Activated CD4-positive, alpha-beta memory T cell treated with anti-CD3 and anti-CD28 coated beads, Interleukin-2, amount 10 ng/mL, durations not matched to agents 7 days and 5 days (primary cell): ENCODE measurements around the gene PKP4. TPM values are rescaled to one million over a fixed set of nuclear protein-coding genes. Genes with fewer than 3 reads are reported as not detected.

Source experiments
- CTCF ChIA-PET: fragments of 350-600 bp; sonication (Branson Sonifier 250); formaldehyde crosslinking; loops from one replicate; lab custom pipeline; 2021; ENCODE audit warnings: antibody characterized with exemption, inconsistent platforms; lab: Charles Lee
- POLR2A ChIA-PET: fragments of 350-600 bp; sonication (Branson Sonifier 250); formaldehyde crosslinking; loops from one replicate; lab custom pipeline; 2021; ENCODE audit warnings: antibody characterized with exemption; lab: Charles Lee
- DNase-seq: peaks from one replicate; pipeline ENCODE4 v3.0.0-alpha.2; 2020
- H3K27ac Mint-ChIP-seq: one replicate; pipeline ENCODE4 v1.8.0; 2021; ENCODE audit warnings: mild to moderate bottlenecking, mixed read lengths
- H3K27me3 Mint-ChIP-seq: one replicate; pipeline ENCODE4 v1.8.0; 2021; ENCODE audit warnings: mixed read lengths
- H3K36me3 Mint-ChIP-seq: one replicate; pipeline ENCODE4 v1.8.0; 2021; ENCODE audit warnings: low read depth, mixed read lengths
- H3K4me1 Mint-ChIP-seq: one replicate; pipeline ENCODE4 v1.8.0; 2021; ENCODE audit warnings: mixed read lengths
- H3K4me3 Mint-ChIP-seq: one replicate; pipeline ENCODE4 v1.8.0; 2021; ENCODE audit warnings: mild to moderate bottlenecking, mixed read lengths
- H3K9me3 Mint-ChIP-seq: one replicate; pipeline ENCODE4 v1.8.0; 2021; ENCODE audit warnings: mixed read lengths
- total RNA-seq, 2 experiments: library from RNA; stranded (reverse); gene quantifications; one replicate each; pipeline ENCODE4 v1.2.3, GENCODE V29; 2021

Gene PKP4
- total RNA-seq, 2 experiments from 2014 or later, result 33.8 to 34.1 TPM

DNA sequence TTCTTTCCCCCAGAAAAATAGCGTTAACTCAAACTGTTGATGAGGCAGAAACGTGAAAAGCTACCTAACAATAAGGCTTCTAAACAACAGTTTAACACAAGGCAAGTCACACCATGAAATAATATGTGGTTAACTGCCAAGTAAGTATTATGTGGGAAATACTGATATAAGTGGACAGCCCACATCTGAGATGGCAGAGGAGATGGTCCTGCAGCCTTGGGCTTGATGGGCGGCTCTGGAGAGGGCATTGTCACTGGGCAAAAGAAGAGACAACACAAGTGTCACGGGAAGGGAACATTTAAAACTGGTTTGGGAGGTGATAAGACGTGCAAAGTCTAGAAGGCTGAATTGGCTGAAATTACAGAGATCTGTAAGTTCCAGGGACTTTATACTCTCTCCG is 147.2 kb downstream of the PKP4 start:
- Mint-ChIP-seq H3K27me3 (no peaks in the 10 kb centered on the region), H3K9me3 (no peaks in the 10 kb centered on the region), H3K36me3 (no peaks in the 10 kb centered on the region), H3K27ac (no peak overlapping the region), H3K4me3 (no peak overlapping the region), H3K4me1 (peaks cover 2% of the 10 kb centered on the region)
- ChIA-PET POLR2A (interaction anchor here (0.7 kb wide), 1 partner anchor 13 kb away, joined by 3 read pairs; no protein-coding TSS in a partner anchor), CTCF (no interaction called here)
- DNase-seq, result no peak

DNA sequence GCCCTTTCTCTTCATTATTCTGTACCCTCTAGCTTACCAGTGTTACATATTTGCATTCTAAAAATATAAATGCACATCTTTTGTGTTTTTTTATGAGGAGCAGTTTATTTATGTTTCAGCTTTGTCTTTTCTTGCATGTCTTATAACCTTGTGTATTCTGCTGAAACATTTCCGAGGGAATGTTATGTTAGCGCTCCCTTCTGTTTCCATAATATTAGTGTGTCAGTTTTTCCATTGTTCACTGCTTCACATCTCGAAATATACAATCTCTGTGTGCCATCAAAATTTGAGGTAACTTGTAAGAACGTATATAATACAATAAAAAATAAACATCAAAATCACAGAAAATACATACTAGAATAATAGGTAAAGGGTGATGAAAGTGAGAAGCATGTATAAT is 153.3 kb downstream of the PKP4 start:
- no peak for DNase-seq
- CTCF ChIA-PET, result no interaction called here
- no peak overlapping the region for H3K27ac Mint-ChIP-seq
- H3K9me3 Mint-ChIP-seq, result no peaks in the 10 kb centered on the region
- no peaks in the 10 kb centered on the region for H3K27me3 Mint-ChIP-seq
- POLR2A ChIA-PET, result no interaction called here
- H3K4me1 Mint-ChIP-seq, result no peaks in the 10 kb centered on the region
- H3K36me3 Mint-ChIP-seq, result no peaks in the 10 kb centered on the region
- H3K4me3 Mint-ChIP-seq, result no peak overlapping the region

- no peak overlapping the region for H3K4me3 Mint-ChIP-seq
- CTCF ChIA-PET, result no interaction called here
Measured at GRCh38 chr2:158616480-158617000, 159.8 kb downstream of the PKP4 start.

DNA sequence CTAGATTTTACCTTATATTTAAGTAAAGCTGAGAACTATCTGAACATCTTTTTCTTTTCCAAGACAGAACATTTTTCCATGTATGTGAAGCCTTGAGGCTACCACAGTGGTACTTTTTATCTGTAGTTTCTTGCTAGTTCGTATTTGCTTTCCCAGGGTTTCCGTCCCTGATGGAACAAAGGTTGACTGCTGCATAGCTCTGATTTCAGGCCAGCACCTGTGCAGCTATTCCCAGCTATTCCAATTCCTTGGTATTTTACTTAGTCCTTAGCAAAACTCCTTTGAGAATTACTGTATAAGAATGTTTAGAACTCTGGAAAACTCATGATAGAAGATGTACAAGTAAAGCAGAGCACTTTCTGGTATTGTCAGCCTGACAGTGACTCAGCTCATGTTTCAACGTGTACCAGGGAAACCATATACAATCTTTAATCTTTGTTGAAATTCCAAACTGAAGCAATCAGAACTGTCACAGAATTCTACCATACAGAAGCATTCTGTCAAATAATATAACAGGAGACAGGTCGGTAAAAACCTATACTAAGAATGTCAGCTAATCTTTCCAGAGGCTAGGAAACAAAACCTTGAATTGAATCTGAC is 162.2 kb downstream of the PKP4 start:
- Mint-ChIP-seq H3K4me1 (peaks cover 10% of the 10 kb centered on the region), H3K36me3 (peaks cover 14% of the 10 kb centered on the region), H3K27me3 (no peaks in the 10 kb centered on the region), H3K27ac (no peak overlapping the region), H3K9me3 (no peaks in the 10 kb centered on the region), H3K4me3 (no peak overlapping the region)
- no peak for DNase-seq
- ChIA-PET CTCF (no interaction called here), POLR2A (no interaction called here)

More at GRCh38 chr2:158616480-158617000, 159.8 kb downstream of the PKP4 start:
- peaks cover 4% of the 10 kb centered on the region for H3K36me3 Mint-ChIP-seq
- H3K27ac Mint-ChIP-seq, result no peak overlapping the region
- no peaks in the 10 kb centered on the region for H3K27me3 Mint-ChIP-seq
- no peak for DNase-seq
- peaks cover 10% of the 10 kb centered on the region for H3K4me1 Mint-ChIP-seq
- H3K9me3 Mint-ChIP-seq, result no peaks in the 10 kb centered on the region
- POLR2A ChIA-PET, result no interaction called here

DNA sequence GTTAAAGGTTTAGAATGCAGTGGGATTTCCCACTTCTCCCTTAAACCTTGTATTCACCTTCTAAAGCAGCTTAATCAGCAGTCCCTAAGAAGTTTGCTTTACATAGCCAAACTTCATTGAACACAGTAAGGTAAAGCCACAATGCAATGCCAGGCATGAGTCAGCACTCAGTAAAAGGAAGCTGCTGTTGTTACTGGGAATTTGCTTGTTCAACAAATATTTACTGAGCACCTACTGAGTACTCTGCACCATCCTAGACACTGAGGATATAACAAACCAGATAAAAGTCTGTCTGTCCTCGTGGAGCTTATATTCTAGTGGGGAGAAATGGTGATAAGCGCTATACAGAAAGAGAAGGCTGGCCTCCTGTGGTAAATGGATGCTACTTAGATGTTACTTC is 162.7 kb downstream of the PKP4 start:
- no peaks in the 10 kb centered on the region for H3K27me3 Mint-ChIP-seq
- no peaks in the 10 kb centered on the region for H3K9me3 Mint-ChIP-seq
- no peak overlapping the region for H3K4me3 Mint-ChIP-seq
- H3K36me3 Mint-ChIP-seq, result peaks cover 16% of the 10 kb centered on the region
- DNase-seq, result no peak
- ChIA-PET CTCF (no interaction called here), POLR2A (no interaction called here)
- H3K4me1 Mint-ChIP-seq, result peaks cover 10% of the 10 kb centered on the region
- H3K27ac Mint-ChIP-seq, result no peak overlapping the region

DNA sequence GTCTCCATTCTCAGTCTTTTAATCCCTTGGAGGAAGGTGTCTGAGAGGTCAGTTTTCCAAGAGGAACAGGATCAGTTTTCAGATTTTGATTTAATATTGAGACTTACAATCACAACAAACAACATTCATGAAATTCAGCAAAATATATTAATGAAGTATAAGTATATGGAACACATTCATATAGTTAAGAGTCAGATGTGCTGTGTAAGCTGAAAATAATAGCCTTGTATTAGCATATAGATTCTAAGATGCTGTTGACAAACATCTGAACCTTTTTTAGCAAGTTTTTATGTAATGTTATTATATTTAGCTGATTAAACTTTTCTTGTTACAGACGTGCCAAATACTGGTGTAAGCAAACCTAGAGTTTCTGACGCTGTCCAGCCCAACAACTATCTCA is 163.9 kb downstream of the PKP4 start:
- Mint-ChIP-seq H3K4me3 (no peak overlapping the region), H3K9me3 (no peaks in the 10 kb centered on the region), H3K27me3 (no peaks in the 10 kb centered on the region), H3K4me1 (peaks cover 10% of the 10 kb centered on the region), H3K27ac (no peak overlapping the region), H3K36me3 (peaks cover 24% of the 10 kb centered on the region)
- POLR2A ChIA-PET, result no interaction called here
- DNase-seq, result no peak
- CTCF ChIA-PET, result no interaction called here

DNA sequence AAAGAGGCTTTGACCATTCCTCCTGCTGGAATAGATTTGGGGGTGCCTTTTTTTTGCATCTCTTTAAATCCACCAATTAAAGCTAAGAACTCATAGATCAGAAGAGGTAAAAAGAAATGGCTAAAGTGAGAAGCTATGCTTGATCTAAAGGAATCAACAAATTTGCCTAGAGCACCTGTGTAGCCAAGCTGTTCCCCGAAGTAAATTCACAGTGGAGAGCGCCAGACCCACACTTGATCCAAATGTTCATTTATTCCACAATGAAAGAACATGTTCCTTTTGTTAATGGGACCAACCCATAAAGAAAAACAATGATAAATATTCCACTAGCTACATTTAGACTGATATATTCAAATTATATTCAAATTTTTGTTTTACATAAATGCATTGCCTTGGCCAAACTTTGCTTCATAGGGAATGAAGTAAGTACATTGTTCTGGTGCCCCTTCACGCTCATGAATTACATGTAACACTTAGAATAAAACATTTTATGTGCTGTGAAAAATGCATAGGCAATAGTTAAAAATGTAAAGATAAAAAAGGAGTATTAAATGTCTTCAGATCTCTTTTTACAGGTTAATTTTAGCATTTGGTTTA is 167.4 kb downstream of the PKP4 start:
- Mint-ChIP-seq H3K36me3 (peaks cover 24% of the 10 kb centered on the region), H3K4me3 (no peak overlapping the region), H3K4me1 (peaks cover 7% of the 10 kb centered on the region), H3K27me3 (no peaks in the 10 kb centered on the region), H3K27ac (no peak overlapping the region), H3K9me3 (no peaks in the 10 kb centered on the region)
- ChIA-PET POLR2A (no interaction called here), CTCF (interaction anchor here (0.7 kb wide), 1 partner anchor 11 kb away, joined by 4 read pairs; no protein-coding TSS in a partner anchor)
- DNase-seq, result no peak

DNA sequence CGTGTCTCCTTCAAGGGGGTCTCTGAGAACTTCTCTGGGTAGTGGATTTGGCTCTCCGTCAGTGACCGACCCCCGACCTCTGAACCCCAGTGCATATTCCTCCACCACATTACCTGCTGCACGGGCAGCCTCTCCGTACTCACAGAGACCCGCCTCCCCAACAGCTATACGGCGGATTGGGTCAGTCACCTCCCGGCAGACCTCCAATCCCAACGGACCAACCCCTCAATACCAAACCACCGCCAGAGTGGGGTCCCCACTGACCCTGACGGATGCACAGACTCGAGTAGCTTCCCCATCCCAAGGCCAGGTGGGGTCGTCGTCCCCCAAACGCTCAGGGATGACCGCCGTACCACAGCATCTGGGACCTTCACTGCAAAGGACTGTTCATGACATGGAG is 168.2 kb downstream of the PKP4 start:
- no peaks in the 10 kb centered on the region for H3K27me3 Mint-ChIP-seq
- peaks cover 1% of the 10 kb centered on the region for H3K4me1 Mint-ChIP-seq
- no peak overlapping the region for H3K4me3 Mint-ChIP-seq
- CTCF ChIA-PET, result no interaction called here
- H3K9me3 Mint-ChIP-seq, result no peaks in the 10 kb centered on the region
- DNase-seq, result no peak
- POLR2A ChIA-PET, result no interaction called here
- peaks cover 24% of the 10 kb centered on the region for H3K36me3 Mint-ChIP-seq
- no peak overlapping the region for H3K27ac Mint-ChIP-seq

DNA sequence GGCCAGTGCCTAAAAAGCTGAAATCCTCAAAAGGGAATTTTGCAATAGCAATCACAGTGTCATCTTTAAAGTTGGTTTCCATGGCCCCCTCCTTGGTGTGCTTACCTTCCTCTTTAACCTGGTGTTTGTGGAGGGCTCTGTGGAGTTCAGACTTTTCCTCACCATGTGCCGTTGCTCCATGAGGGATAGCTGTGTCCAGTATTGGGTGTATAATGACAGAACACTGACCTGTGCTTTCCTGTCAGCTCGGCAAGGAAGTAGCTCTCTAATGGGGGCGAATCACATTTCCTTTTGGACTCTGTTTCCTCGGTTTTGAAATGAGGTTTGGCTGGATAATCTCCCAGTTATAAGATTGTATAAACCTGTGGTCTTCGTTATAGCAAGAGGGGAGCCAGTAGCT is 172.4 kb downstream of the PKP4 start:
- Mint-ChIP-seq H3K27ac (no peak overlapping the region), H3K36me3 (peaks cover 11% of the 10 kb centered on the region), H3K4me1 (no peaks in the 10 kb centered on the region), H3K4me3 (no peak overlapping the region), H3K27me3 (no peaks in the 10 kb centered on the region), H3K9me3 (no peaks in the 10 kb centered on the region)
- ChIA-PET CTCF (no interaction called here), POLR2A (no interaction called here)
- no peak for DNase-seq

- Mint-ChIP-seq H3K9me3 (no peaks in the 10 kb centered on the region), H3K36me3 (peaks cover 11% of the 10 kb centered on the region), H3K27me3 (no peaks in the 10 kb centered on the region), H3K4me3 (no peak overlapping the region), H3K27ac (no peak overlapping the region), H3K4me1 (no peaks in the 10 kb centered on the region)
- ChIA-PET POLR2A (no interaction called here), CTCF (no interaction called here)
- no peak for DNase-seq
Measured at GRCh38 chr2:158633261-158633660, 176.5 kb downstream of the PKP4 start.

- CTCF ChIA-PET, result no interaction called here
- no peaks in the 10 kb centered on the region for H3K27me3 Mint-ChIP-seq
- POLR2A ChIA-PET, result no interaction called here
Measured at GRCh38 chr2:158634627-158635026, 177.9 kb downstream of the PKP4 start.

GRCh38 chr2:158635961-158636601 is 179.3 kb downstream of the PKP4 start:
- H3K4me3 Mint-ChIP-seq, result no peak overlapping the region
- CTCF ChIA-PET, result no interaction called here

More at GRCh38 chr2:158634627-158635026, 177.9 kb downstream of the PKP4 start:
- Mint-ChIP-seq H3K9me3 (no peaks in the 10 kb centered on the region), H3K27ac (no peak overlapping the region), H3K4me3 (no peak overlapping the region), H3K36me3 (peaks cover 11% of the 10 kb centered on the region), H3K4me1 (no peaks in the 10 kb centered on the region)
- no peak for DNase-seq

DNA sequence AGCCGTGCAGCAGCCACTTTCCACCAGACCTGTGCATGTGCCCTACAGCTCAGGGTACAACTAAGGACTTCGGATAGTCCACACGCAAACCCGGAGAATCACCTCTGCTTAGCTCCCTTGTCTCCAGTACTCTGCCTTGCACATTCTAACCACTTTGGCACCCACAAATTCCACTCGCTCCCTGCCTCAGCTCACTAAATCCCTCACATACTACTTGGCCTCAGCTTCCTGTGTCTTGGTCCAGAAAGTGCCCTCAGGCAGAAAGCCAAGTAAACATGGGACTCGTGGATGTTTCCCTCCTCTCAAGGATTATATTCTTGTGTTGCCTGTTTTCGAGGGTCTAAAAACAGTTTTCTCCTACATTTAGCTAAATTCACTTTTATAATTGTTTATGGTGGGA is 180.6 kb downstream of the PKP4 start:
- Mint-ChIP-seq H3K27me3 (no peaks in the 10 kb centered on the region), H3K9me3 (no peaks in the 10 kb centered on the region), H3K27ac (no peak overlapping the region), H3K4me3 (no peak overlapping the region), H3K4me1 (no peaks in the 10 kb centered on the region), H3K36me3 (peaks cover 12% of the 10 kb centered on the region)
- POLR2A ChIA-PET, result no interaction called here
- CTCF ChIA-PET, result no interaction called here
- DNase-seq, result no peak

More at GRCh38 chr2:158635961-158636601, 179.3 kb downstream of the PKP4 start:
- DNase-seq, result no peak
- Mint-ChIP-seq H3K4me1 (no peaks in the 10 kb centered on the region), H3K9me3 (no peaks in the 10 kb centered on the region), H3K36me3 (peaks cover 11% of the 10 kb centered on the region), H3K27ac (no peak overlapping the region), H3K27me3 (no peaks in the 10 kb centered on the region)
- POLR2A ChIA-PET, result interaction anchor here (1.2 kb wide), 1 partner anchor 43 kb away, joined by 3 read pairs; no protein-coding TSS in a partner anchor
